Measurements from ENCODE around the gene FREM1.

DNA sequence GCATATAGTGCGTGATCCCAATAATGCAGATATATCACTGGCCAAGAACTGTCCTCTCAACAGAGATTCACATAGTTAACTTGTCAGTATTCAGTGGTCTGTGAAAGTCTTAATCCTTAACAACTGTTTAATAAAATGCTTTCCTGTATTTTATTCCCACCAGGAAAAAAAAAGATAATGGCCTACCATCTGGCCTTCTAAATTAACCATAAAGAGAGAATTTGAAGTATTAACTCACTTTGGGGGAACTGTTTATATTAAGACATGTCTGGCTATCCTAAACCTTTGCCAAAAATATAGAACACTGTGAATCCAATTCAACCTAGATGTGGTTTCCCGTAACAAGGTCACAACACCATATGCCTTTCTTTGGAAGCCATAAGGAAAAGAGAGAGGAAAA is 818 bp upstream of the FREM1 start:
- TF ChIP-seq, protein P1, sequence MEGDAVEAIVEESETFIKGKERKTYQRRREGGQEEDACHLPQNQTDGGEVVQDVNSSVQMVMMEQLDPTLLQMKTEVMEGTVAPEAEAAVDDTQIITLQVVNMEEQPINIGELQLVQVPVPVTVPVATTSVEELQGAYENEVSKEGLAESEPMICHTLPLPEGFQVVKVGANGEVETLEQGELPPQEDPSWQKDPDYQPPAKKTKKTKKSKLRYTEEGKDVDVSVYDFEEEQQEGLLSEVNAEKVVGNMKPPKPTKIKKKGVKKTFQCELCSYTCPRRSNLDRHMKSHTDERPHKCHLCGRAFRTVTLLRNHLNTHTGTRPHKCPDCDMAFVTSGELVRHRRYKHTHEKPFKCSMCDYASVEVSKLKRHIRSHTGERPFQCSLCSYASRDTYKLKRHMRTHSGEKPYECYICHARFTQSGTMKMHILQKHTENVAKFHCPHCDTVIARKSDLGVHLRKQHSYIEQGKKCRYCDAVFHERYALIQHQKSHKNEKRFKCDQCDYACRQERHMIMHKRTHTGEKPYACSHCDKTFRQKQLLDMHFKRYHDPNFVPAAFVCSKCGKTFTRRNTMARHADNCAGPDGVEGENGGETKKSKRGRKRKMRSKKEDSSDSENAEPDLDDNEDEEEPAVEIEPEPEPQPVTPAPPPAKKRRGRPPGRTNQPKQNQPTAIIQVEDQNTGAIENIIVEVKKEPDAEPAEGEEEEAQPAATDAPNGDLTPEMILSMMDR (IDR thresholded peaks at IDR 0.05), result no peak
- TF ChIP-seq POLR2AphosphoS5 (IDR thresholded peaks at IDR 0.05) (no peak), POLR2A (IDR thresholded peaks at IDR 0.05) (no peak), EP300 (IDR thresholded peaks at IDR 0.05; ENCODE audit: low read depth) (no peak)
